Astrocyte of the spinal cord (primary cell): ENCODE data around the gene CYP2C18.
"Not testable (repeated sequence)": the region's sequence is repeated elsewhere in the genome, so short reads cannot be mapped to it uniquely, and the experiment has no call there.

Experiments used
- DNase-seq: peaks from one replicate; pipeline ENCODE4 v3.0.0; 2011; ENCODE audit warnings: low read depth, low spot score
- H3K4me3 ChIP-seq: 2 replicates; pipeline ENCODE4 v1.5.1; 2011; ENCODE audit warnings: low read depth, mild to moderate bottlenecking, low read length, moderate library complexity
- in situ Hi-C: cut with HindIII; loops from 2 replicates; pipeline ENCODE4 v1.10.0; 2017; ENCODE audit warnings: low sequenced_read_pairs
- TF ChIP-seq, protein P1 (sequence below): IDR thresholded peaks from 2 replicates; pipeline ENCODE4 v1.5.1; 2012; ENCODE audit warnings: low read depth, mild to moderate bottlenecking, low read length, inconsistent platforms

The CYP2C18 gene

DNA sequence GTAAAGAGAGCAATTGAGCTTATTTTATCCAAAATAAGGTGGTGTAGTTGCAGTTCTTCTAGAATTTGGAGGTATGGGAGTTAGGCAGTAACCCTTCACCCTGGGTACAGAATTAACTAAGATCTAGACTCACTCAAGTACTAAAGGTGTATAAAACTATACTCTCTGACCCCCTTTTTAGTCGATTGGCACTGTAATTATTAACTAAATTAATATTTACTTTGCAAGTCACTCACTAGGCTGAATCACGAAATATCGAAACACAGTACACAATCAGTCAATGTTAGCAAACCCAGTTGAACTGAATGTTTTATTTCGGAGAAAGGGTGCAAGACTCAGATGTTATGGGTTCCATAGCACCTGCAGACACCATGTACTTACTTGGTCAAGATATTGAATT lies 64.3 kb downstream of the CYP2C18 start:
- no peak for DNase-seq
- TF ChIP-seq, protein P1, sequence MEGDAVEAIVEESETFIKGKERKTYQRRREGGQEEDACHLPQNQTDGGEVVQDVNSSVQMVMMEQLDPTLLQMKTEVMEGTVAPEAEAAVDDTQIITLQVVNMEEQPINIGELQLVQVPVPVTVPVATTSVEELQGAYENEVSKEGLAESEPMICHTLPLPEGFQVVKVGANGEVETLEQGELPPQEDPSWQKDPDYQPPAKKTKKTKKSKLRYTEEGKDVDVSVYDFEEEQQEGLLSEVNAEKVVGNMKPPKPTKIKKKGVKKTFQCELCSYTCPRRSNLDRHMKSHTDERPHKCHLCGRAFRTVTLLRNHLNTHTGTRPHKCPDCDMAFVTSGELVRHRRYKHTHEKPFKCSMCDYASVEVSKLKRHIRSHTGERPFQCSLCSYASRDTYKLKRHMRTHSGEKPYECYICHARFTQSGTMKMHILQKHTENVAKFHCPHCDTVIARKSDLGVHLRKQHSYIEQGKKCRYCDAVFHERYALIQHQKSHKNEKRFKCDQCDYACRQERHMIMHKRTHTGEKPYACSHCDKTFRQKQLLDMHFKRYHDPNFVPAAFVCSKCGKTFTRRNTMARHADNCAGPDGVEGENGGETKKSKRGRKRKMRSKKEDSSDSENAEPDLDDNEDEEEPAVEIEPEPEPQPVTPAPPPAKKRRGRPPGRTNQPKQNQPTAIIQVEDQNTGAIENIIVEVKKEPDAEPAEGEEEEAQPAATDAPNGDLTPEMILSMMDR = no peak
- in situ Hi-C loops = no loop called here
- H3K4me3 ChIP-seq = no peak overlapping the region

DNA sequence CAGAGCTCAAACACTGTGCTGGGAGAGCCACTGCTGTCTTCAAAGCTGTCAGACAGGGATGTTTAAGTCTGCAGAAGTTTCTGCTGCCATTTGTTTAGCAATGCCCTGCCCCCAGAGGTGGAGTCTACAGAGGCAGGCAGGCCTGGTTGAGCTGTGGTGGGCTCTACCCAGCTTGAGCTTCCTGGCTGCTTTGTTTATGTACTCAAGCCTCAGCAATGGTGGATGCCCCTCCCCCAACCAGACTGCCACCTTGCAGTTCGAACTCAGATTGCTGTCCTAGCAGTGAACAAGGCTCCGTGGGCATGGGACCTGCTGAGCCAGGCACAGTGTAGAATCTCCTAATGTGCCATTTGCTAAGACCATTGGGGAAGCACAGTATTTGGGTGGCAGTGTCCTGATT lies 74.4 kb downstream of the CYP2C18 start:
- DNase-seq = no peak
- no peak overlapping the region for H3K4me3 ChIP-seq
- TF ChIP-seq, protein P1 = no peak
- in situ Hi-C loops = no loop called here

DNA sequence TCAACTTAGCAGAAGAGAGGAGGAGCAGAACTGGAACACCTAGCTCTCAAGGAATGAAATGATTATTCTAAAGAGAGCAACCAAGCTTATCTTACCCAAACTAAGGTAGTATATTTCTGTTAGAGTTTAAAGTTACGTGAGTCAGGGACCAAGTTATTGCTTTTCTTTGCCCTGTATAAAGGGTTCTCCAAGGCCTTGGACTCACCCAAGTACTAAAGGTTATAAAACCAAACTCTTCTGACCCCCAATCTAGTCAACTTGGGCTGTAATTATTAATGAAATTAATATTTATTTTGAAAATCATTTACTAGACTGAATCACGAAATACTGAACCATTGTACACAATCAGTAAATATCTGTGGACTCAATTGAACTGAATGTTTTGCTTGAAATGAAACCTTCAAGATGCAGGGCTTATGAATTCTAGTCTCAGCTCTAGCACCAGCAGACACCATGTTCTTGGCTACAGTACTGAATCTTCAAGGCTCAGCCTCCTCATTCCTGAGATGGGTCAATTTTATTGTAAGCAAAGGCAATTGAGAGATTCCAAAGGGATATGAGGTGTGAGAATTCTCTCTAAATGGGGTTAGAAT lies 77.2 kb downstream of the CYP2C18 start:
- DNase-seq = no peak
- in situ Hi-C loops = no loop called here
- TF ChIP-seq, protein P1 = no peak
- no peak overlapping the region for H3K4me3 ChIP-seq

DNA sequence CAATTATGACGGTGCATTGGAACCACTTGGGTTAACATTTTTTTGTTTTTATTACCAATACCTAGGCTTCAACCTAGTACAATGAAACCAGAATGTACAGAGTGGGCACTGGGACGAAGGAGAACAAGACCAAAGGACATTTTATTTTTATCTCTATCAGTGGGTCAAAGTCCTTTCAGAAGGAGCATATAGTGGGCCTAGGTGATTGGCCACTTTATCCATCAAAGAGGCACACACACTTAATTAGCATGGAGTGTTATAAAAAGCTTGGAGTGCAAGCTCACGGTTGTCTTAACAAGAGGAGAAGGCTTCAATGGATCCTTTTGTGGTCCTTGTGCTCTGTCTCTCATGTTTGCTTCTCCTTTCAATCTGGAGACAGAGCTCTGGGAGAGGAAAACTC lies 78.9 kb downstream of the CYP2C18 start, which contains the start of gene CYP2C19:
TSS of gene CYP2C19 (plus strand) at position 289 of the 400 bp plus-strand sequence. CDS start at position 314, 25 bp downstream.
- no peak within 1 kb of the TSS for H3K4me3 ChIP-seq
- in situ Hi-C loops = no loop called here
- TF ChIP-seq, protein P1 = no peak
- DNase-seq = no peak

DNA sequence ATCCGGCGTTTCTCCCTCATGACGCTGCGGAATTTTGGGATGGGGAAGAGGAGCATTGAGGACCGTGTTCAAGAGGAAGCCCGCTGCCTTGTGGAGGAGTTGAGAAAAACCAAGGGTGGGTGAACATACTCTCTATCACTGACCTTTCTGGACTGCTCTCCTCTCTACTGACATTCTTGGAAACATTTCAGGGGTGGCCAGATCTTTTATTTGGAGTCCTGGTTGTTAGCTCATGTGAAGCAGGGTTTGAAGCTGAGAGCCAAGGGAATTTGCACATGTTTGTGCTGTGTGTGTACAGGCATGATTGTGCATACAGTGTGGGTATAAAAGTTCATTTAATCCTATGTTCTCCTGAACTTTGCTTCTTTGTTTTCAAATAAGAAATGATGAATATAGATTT lies 91.9 kb downstream of the CYP2C18 start:
- in situ Hi-C loops, DNase-seq, H3K4me3 ChIP-seq: not testable (repeated sequence)

DNA sequence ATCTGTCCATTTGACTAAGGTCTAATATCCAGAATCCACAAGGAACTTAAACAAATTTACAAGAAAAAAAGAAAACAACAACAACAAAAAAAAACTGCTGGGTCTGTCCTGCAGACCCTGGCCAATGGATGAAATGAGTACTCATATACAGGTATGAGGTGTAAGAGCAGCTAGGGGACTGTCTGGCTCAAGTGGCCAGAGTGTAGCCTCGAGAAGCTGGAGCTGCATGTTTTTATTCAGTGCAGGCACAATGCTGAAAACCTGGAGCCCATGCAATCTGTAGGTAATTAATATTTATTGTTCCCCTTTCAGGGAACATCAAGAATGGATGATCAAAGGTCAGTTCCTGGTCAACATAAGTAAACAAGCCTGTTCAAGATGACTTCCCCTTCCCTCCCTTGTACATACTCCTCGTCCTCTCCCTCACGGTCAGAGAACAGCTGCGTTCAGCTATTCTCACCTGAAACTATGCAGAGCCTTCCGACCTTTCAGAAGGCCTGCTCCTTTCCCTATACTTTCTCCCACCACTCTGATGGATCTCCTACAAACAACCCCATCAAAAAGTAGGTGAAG lies 94.4 kb downstream of the CYP2C18 start:
- in situ Hi-C loops = no loop called here
- no peak for DNase-seq

DNA sequence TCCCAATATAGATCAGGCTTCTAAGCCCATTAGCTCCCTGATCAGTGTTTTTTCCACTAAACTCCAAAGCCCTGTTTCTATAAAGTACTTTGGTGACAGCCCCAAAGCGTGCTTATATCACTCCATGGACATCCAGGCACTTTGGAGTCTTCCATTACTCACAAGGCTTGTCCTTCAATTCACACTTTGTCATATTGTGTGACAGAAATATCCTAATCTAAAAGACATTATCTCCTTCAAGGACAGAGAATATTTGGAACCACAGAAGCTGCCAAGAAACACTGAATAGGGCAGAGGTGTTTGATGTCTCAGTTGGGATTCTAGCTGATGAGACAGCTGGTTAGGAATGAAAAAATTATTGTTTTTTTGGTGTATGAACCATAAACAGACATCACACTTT lies 97.3 kb downstream of the CYP2C18 start:
- TF ChIP-seq, protein P1 = no peak
- DNase-seq = no peak
- H3K4me3 ChIP-seq = no peak overlapping the region
- in situ Hi-C loops = no loop called here

More for the DNA sequence above, 94.4 kb downstream of the CYP2C18 start:
- no peak overlapping the region for H3K4me3 ChIP-seq
- TF ChIP-seq, protein P1 = no peak
